ENCODE data around the gene GCDH.
A peak's percentile ranks its signal among the peaks of the same experiment; 100 is the strongest.

Gene GCDH

GRCh38 chr19:12891553-12892021, 627 bp downstream of the GCDH start:
- TF ChIP-seq, protein P1, sequence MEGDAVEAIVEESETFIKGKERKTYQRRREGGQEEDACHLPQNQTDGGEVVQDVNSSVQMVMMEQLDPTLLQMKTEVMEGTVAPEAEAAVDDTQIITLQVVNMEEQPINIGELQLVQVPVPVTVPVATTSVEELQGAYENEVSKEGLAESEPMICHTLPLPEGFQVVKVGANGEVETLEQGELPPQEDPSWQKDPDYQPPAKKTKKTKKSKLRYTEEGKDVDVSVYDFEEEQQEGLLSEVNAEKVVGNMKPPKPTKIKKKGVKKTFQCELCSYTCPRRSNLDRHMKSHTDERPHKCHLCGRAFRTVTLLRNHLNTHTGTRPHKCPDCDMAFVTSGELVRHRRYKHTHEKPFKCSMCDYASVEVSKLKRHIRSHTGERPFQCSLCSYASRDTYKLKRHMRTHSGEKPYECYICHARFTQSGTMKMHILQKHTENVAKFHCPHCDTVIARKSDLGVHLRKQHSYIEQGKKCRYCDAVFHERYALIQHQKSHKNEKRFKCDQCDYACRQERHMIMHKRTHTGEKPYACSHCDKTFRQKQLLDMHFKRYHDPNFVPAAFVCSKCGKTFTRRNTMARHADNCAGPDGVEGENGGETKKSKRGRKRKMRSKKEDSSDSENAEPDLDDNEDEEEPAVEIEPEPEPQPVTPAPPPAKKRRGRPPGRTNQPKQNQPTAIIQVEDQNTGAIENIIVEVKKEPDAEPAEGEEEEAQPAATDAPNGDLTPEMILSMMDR (conservative IDR thresholded peaks at IDR 0.05; ENCODE audit: low read depth, low read length) = no peak
- peak overlapping the region; percentile 91 for H3K4me3 ChIP-seq (ENCODE audit: low read length)
- no peak for DNase-seq (ENCODE audit: low read depth)

- TF ChIP-seq, protein P1 (conservative IDR thresholded peaks at IDR 0.05; ENCODE audit: low read depth, low read length) = no peak
- H3K4me3 ChIP-seq (ENCODE audit: low read length) = no peak overlapping the region
- DNase-seq (ENCODE audit: low read depth) = no peak
Measured at GRCh38 chr19:12893582-12893981, 2.6 kb downstream of the GCDH start.

GRCh38 chr19:12896460-12896859, 5.5 kb downstream of the GCDH start:
- no peak overlapping the region for H3K4me3 ChIP-seq (ENCODE audit: low read length)
- TF ChIP-seq, protein P1 (conservative IDR thresholded peaks at IDR 0.05; ENCODE audit: low read depth, low read length) = no peak
- DNase-seq (ENCODE audit: low read depth) = no peak

DNA sequence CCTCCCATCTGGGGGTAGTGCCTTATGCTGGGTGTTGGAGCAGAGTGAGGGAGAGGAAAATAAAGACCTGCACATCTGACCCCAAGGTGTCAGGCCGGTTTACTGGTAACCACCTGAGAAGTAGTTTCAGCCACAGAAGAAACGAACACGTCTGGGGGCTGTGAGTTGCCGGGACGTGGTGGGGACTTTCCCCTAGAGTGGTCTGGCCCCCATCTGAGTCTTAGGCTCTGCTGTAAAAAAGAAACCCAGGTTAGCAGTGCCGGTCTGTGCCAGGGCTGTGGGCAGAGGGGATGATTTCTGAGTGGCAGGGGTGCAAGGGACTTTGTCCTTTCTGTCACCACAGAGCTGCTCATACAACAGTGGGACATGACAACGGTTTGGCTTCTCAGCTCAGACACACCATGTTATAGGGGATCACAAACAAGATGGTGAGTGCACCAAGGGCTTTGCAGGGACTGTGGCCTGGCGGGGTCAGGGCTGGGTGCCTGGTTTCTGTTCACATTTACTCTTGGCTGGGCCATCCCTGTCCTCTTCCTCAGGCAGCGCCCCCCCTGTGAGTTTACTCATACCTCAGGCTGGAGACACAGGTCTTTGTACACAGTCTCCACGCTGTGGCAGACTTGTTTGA, 9.0 kb downstream of the GCDH start:
- no peak for DNase-seq (ENCODE audit: low read depth)
- no peak overlapping the region for H3K4me3 ChIP-seq (ENCODE audit: low read length)
- TF ChIP-seq, protein P1 (conservative IDR thresholded peaks at IDR 0.05; ENCODE audit: low read depth, low read length) = no peak

GRCh38 chr19:12907166-12907565, 16.2 kb downstream of the GCDH start:
- TF ChIP-seq, protein P1 (conservative IDR thresholded peaks at IDR 0.05; ENCODE audit: low read depth, low read length) = no peak
- H3K4me3 ChIP-seq (ENCODE audit: low read length) = no peak overlapping the region

GRCh38 chr19:12912571-12912970, 21.6 kb downstream of the GCDH start:
- TF ChIP-seq, protein P1 (conservative IDR thresholded peaks at IDR 0.05; ENCODE audit: low read depth, low read length) = no peak
- no peak for DNase-seq (ENCODE audit: low read depth)

More at GRCh38 chr19:12907166-12907565, 16.2 kb downstream of the GCDH start:
- DNase-seq (ENCODE audit: low read depth) = no peak

GRCh38 chr19:12913011-12913561, 22.1 kb downstream of the GCDH start:
- peak; percentile 23 for DNase-seq (ENCODE audit: low read depth)
- TF ChIP-seq, protein P1 (conservative IDR thresholded peaks at IDR 0.05; ENCODE audit: low read depth, low read length) = no peak
- H3K4me3 ChIP-seq (ENCODE audit: low read length) = peak overlapping the region; percentile 26

More at GRCh38 chr19:12912571-12912970, 21.6 kb downstream of the GCDH start:
- H3K4me3 ChIP-seq (ENCODE audit: low read length) = peak overlapping the region; percentile 26

Data from retinal pigment epithelial cell (primary cell).